ENCODE results near the gene GRIN2C. TPM values are rescaled to one million over a fixed set of nuclear protein-coding genes. Genes with fewer than 3 reads are reported as not detected.
"Not testable (repeated sequence)": the region's sequence is repeated elsewhere in the genome, so short reads cannot be mapped to it uniquely, and the experiment has no call there.

GRIN2C gene
- 0.05 and 0.19 TPM in 2 replicates for total RNA-seq

DNA sequence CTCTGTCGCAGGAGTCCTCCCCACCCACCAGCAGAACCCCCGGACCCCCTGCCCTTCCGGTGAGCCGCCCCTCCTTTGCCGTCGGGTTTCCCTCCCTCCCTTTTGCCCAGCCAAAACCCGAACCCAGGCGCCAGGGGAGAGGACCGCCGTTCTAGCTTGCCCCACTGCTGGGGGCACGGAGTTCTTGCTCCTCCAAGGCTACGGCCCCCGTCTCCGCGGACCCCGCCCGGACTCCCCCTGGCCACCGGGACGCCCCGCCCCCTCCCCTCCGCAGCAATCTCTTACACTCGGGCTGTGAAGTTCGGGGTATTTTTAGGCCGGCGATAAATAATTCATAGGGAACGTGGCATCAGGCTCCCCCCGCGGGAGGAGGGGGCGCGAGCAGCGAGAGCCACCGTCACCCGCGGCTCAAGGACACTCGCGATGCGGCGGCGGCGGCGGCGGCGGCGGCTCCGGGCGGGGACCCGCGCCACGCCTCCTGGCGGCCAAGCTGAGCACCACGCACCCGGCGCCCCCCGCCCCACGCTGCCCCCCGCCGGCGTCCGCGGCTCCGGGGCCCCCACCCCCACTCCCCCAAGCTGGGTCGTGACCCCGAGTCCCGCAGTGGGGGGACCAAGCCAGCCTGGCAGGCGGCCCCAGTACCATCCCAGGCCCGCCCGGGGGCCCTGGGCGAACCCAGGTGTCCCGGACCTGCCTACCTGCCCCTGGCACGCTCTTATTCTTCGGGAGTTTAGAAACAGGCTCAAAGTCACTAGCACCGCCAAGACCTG is at the start of gene GRIN2C:
TSS of gene GRIN2C (minus strand) at position 427 of the 770 bp plus-strand sequence. CDS start 4,793 bp downstream, outside the sequence.
- Mint-ChIP-seq H3K27ac (peak within 1 kb of the TSS; percentile 24), H3K4me3 (peak within 1 kb of the TSS; percentile 56), H3K4me1 (peaks cover 3% of the 10 kb centered on the region), H3K9me3 (no peaks in the 10 kb centered on the region), H3K27me3 (peaks cover 58% of the 10 kb centered on the region), H3K36me3 (ENCODE audit: low read depth) (peaks cover 9% of the 10 kb centered on the region)
- DNase-seq, result peak; percentile 83
- intact Hi-C loops (cut with micrococcal nuclease), result no loop called here

DNA sequence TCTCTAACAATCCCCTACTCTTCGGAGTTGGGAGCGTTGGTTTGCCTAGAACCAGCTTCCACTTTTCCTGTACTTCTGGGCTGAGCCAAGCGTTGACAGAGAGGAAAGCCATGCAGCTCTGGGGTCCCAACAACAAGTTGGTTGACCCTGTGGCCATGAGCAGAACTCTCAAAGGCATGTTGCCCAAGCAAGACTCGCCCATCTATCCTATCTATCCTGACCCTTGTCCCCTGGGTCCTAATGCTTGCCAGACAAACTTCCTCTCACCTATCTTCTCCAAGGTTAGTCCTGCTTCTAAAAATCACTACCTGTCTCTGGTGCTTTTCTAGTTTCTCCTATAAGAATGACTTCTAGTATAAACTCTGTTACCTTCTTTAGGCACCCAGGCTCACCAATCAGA is 49.4 kb upstream of the GRIN2C start:
- H3K27ac Mint-ChIP-seq; DNase-seq; H3K9me3 Mint-ChIP-seq; H3K36me3 Mint-ChIP-seq (ENCODE audit: low read depth); H3K4me1 Mint-ChIP-seq; H3K4me3 Mint-ChIP-seq; intact Hi-C loops (cut with micrococcal nuclease): not testable (repeated sequence)
- peaks cover 13% of the 10 kb centered on the region for H3K27me3 Mint-ChIP-seq

DNA sequence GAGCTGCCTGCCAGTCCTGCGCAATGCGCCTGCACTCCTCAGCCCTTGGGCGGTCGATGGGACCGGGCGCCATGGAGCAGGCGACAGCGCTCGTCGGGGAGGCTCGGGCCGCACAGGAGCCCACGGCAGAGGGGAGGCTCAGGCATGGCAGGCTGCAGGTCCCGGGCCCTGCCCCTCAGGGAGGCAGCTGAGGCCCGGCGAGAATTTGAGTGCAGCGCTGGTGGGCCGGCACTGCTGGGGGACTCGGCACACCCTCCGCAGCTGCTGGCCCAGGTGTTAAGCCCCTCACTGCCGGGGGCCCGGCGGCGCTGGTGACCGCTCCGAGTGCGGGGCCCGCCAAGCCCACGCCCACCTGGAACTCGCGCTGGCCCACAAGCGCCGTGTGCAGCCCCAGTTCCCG is 47.3 kb upstream of the GRIN2C start:
- Mint-ChIP-seq H3K27ac (no peak overlapping the region), H3K4me1 (no peaks in the 10 kb centered on the region), H3K4me3 (no peak overlapping the region), H3K27me3 (peaks cover 9% of the 10 kb centered on the region), H3K9me3 (no peaks in the 10 kb centered on the region), H3K36me3 (ENCODE audit: low read depth) (no peaks in the 10 kb centered on the region)
- intact Hi-C loops (cut with micrococcal nuclease), result no loop called here
- DNase-seq, result no peak

DNA sequence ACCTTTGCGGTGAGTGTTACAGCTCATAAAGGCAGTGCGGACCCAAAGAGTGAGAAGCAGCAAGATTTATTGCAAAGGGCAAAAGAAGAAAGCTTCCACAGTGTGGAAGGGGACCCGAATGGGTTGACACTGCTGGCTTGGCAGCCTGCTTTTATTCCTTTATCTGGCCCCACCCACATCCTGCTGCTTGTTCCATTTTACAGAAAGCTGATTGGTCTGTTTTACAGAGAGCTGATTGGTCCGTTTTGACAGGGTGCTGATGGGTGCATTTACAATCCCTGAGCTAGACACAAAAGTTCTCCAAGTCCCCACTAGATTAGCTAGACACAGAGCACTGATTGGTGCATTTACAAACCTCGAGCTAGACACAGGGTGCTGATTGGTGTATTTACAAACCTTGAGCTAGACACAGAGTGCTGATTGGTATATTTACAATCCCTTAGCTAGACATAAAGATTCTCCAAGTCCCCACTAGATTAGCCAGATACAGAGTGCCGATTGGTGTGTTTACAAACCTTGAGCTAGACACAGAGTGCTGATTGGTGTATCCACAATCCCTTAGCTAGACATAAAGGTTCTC is 46.6 kb upstream of the GRIN2C start:
- H3K27me3 Mint-ChIP-seq; H3K4me1 Mint-ChIP-seq; H3K36me3 Mint-ChIP-seq (ENCODE audit: low read depth); H3K4me3 Mint-ChIP-seq; H3K9me3 Mint-ChIP-seq; H3K27ac Mint-ChIP-seq; intact Hi-C loops (cut with micrococcal nuclease): not testable (repeated sequence)
- peak; percentile 66 for DNase-seq

DNA sequence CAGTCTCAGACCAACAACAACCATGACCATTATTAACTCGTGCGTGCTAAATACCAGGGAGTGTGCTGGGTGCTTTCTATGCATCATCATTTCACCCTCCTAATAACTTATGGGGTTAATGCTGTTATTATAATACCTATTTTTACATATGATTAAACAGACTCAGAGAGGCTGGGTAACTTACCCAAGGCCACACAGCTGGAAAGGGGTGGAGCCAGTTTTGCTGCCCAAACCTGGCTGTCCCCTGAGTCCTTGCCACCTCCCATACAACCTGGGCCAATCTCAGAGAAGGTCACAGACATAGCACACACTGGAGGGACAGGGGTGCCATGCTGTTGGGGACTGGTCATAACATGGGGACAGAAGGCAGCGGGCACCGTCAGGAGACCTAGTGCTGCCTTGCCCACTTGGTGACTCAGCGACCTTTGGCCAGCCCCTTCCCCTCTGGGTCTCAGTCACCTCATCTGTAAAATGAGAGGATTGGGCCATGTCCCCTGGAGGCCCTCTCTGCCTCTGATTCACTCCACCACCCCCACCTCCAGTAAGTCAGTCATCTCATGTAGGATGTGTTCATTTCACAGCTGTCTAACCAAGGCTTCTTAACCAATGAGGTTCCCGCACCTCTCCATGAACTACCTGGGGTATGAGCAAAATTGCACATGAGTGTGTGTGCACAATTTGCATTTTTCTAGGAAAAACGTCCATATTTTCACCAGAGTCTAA is 45.2 kb upstream of the GRIN2C start:
- no peaks in the 10 kb centered on the region for H3K9me3 Mint-ChIP-seq
- H3K4me1 Mint-ChIP-seq, result no peaks in the 10 kb centered on the region
- H3K27me3 Mint-ChIP-seq, result peaks cover 11% of the 10 kb centered on the region
- no peak overlapping the region for H3K4me3 Mint-ChIP-seq
- intact Hi-C loops (cut with micrococcal nuclease), result no loop called here
- no peaks in the 10 kb centered on the region for H3K36me3 Mint-ChIP-seq (ENCODE audit: low read depth)
- H3K27ac Mint-ChIP-seq, result no peak overlapping the region
- DNase-seq, result no peak

DNA sequence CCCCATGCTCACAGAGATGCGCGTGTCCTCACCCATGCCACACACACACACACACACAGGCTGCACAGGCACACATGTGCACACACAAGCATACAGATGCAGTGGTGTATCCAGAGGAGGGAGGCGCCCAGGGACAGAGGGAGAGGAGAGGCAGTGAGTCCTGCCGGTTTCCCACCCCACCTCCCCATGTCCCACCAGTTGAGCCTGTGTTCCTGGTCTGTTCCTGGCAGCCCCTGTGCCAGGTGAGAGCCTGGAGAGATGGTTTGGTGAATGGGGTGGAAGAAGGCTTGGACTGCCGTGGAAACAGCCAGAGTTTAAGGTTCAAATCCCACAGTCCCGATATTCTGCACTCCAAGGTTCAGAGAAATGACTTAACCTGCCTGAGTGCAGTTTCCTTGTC is 44.0 kb upstream of the GRIN2C start:
- no peaks in the 10 kb centered on the region for H3K9me3 Mint-ChIP-seq
- no peaks in the 10 kb centered on the region for H3K4me1 Mint-ChIP-seq
- no peak overlapping the region for H3K4me3 Mint-ChIP-seq
- H3K36me3 Mint-ChIP-seq (ENCODE audit: low read depth), result no peaks in the 10 kb centered on the region
- H3K27ac Mint-ChIP-seq, result no peak overlapping the region
- no peak for DNase-seq
- intact Hi-C loops (cut with micrococcal nuclease), result no loop called here
- peaks cover 11% of the 10 kb centered on the region for H3K27me3 Mint-ChIP-seq

DNA sequence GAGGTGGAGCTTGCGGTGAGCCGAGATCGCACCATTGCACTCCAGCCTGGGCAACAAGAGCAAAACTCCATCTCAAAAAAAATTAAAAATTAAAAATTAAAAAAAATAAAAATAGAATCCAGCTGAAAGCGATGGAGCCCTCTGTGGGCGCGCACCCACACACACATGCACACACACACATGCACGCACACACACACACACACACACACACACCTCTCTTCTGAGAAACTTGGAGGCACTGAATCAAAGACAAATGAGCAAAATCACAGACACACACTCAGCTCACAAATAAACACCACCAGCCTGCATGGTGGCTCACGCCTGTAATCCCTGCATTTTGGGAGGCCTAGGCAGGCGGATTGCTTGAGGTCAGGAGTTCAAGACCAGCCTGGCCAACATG is 43.3 kb upstream of the GRIN2C start:
- H3K4me1 Mint-ChIP-seq, result no peaks in the 10 kb centered on the region
- peaks cover 7% of the 10 kb centered on the region for H3K27me3 Mint-ChIP-seq
- intact Hi-C loops (cut with micrococcal nuclease), result no loop called here
- H3K9me3 Mint-ChIP-seq, result no peaks in the 10 kb centered on the region
- H3K27ac Mint-ChIP-seq, result no peak overlapping the region
- H3K36me3 Mint-ChIP-seq (ENCODE audit: low read depth), result no peaks in the 10 kb centered on the region
- no peak overlapping the region for H3K4me3 Mint-ChIP-seq
- DNase-seq, result no peak

DNA sequence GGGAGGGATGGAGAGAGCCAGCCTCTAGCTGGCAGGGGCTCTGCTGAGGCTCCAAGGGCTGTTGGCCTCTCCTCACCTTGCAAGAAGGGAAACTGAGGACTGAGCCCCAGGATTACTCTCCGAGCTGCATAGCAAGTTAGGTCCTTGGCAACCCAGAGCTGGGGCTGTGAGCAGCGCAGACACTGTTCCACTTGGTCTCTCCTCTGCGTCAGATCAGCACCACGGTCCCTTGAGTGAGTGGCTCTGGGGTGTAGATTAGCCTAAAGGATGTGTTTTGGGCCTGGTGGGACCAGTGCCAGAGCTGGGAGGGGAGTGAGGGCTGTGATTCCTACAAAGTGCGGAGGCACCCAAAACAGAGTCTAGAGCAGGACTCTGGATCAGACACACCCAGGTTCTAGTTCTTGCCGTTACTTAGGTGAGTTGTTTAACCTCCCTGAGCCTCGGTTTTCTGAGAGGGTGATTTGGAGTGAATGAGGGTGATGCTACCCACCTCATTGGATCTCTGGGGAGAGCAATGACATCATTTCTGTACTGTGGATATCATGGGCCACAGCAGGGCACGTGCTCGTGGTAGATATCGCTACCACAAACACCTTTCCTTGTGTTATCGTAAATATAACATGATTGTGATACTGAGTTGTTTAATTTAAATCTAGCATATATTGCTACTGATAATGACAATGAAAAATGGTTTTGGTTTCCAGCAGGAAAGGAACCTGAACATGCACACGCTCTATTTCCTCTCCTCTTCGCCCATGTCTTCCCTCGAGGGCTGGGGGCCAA is 41.9 kb upstream of the GRIN2C start:
- Mint-ChIP-seq H3K27ac (no peak overlapping the region), H3K4me3 (no peak overlapping the region), H3K4me1 (no peaks in the 10 kb centered on the region), H3K27me3 (peaks cover 13% of the 10 kb centered on the region), H3K9me3 (no peaks in the 10 kb centered on the region), H3K36me3 (ENCODE audit: low read depth) (no peaks in the 10 kb centered on the region)
- intact Hi-C loops (cut with micrococcal nuclease), result no loop called here
- DNase-seq, result no peak

DNA sequence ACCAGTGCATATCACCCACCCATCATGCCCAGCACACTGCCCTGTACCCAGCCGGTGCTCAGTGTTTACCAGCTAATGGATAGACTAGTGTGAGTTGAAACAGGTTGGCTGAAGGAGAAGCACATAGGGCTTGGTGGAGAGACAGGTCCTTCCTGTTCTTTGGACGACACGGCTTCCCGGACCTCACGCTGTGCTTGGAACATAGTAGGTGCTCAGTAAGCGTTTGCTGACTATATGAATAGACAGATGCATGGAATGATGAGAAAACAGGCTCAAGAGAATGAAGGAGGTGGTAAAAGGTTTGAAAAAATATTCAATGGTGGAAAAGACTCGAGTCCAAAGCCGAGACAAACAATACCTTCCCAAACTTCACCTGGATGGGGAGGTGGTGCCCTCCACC is 40.5 kb upstream of the GRIN2C start:
- no peak for DNase-seq
- Mint-ChIP-seq H3K36me3 (ENCODE audit: low read depth) (no peaks in the 10 kb centered on the region), H3K27ac (no peak overlapping the region), H3K27me3 (peaks cover 24% of the 10 kb centered on the region), H3K9me3 (no peaks in the 10 kb centered on the region), H3K4me3 (no peak overlapping the region), H3K4me1 (no peaks in the 10 kb centered on the region)
- intact Hi-C loops (cut with micrococcal nuclease), result no loop called here

DNA sequence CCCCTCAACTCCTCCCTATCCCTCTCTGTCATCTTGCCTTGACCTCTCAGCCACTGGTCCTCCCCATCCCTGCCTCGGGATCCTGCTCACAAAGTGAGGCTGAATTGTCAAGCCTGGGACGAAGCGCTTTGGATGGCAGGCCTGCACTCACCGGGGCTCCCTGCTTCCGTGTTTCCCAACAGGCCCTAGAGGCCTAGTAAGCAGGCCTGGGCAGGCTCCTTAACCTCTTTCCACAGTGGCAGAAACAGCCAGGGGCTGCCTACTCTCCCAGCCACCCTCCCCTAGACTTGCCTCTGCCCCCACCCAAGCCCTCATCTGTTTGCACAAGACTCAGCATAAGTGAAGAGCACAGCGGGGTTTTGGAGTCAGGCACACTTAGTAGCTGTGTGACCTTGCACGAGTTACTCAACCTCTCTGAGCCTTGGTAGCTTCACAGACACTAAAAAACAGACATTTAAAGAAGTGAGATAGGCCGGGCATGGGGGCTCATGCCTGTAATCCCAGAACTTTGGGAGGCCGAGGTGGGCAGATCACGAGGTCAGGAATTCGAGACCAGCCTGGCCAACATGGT is 38.8 kb upstream of the GRIN2C start:
- no peaks in the 10 kb centered on the region for H3K9me3 Mint-ChIP-seq

DNA sequence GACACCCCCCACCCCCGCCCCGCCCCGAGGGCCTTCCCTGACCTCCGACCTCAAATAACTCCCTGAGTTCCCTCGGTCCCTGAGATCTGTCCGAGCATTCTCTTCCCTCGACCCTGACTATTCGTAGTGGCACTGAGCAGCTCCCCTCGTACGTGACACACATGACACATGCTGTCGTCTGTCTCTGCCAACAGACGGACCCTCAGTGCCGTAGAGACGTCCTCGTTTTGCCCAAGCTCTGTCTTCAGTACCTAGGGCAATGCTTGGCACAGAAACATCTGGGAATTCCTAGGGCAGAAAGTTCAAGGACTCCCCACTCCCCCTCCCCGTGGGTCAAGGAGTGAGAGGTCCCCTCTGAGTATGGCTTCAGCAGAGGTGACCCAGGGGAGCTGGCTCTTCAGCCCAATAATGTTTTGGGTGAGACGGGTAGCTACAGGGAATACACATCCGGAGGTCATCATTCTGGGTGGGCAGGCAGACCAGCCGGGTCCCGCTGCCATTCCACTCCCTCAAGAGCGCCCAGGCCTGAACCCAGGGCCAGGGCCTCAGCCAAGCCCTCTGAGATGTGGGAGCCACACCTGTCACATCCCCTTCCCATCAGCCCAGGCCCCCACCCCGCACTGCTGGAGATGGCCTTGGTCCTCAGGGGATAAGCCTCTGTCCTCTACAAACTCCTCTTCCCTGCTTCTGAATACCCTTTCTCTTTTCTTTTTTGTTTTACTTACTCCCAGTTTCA is 34.4 kb upstream of the GRIN2C start:
- H3K27ac Mint-ChIP-seq, result no peak overlapping the region
- no peaks in the 10 kb centered on the region for H3K9me3 Mint-ChIP-seq
- H3K4me1 Mint-ChIP-seq, result peaks cover 2% of the 10 kb centered on the region
- intact Hi-C loops (cut with micrococcal nuclease), result no loop called here
- peak overlapping the region; percentile 68 for H3K4me3 Mint-ChIP-seq
- H3K27me3 Mint-ChIP-seq, result peaks cover 46% of the 10 kb centered on the region
- no peak for DNase-seq
- H3K36me3 Mint-ChIP-seq (ENCODE audit: low read depth), result no peaks in the 10 kb centered on the region

More for the DNA sequence above, 38.8 kb upstream of the GRIN2C start:
- H3K4me3 Mint-ChIP-seq, result no peak overlapping the region
- H3K36me3 Mint-ChIP-seq (ENCODE audit: low read depth), result no peaks in the 10 kb centered on the region
- peaks cover 37% of the 10 kb centered on the region for H3K27me3 Mint-ChIP-seq
- H3K27ac Mint-ChIP-seq, result no peak overlapping the region
- H3K4me1 Mint-ChIP-seq, result peaks cover 2% of the 10 kb centered on the region
- DNase-seq, result no peak
- intact Hi-C loops (cut with micrococcal nuclease), result no loop called here

DNA sequence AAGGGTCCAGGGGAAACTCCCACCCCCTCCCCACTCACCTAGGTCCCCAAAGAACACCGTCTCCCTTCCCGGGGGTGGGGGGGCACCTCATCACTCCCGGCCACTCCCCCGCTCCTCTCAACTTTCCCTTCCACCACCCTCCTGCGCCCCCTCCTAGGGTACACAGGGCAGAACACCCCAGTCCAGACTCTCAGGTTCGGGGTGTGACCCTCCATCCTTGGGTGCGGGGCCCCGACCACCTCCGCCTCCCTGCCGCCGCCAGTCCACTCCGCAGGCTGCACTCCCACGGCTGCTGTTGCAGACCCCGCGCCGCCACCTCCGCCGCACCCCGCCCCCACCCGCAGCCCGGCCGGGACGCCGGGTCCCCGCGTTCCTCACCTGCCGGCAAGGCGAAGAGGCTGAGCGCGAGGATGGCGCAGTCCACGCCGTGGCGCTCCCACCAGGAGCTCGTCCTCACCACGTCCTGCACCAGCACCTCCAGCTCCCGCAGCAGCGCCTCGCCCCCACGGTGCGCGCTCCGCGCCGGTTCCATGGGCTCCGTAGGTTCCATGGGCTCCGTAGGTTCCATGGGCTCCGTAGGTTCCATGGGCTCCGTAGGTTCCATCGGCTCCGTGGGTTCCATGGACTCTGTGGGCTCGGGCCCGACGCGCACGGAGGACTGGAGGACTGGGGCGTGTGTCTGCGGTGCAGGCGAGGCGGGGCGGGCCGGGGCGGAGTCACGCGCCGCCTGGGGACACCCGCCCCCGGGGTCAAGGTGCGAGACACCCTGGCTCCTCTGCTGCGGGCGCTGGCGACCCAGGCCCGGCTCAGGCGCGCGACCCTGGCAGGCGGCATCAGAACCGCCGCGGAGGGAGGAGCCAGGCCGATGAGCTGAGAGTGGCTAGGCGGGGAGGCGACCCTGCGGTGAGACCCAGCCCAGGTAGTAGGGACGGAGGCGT is 33.6 kb upstream of the GRIN2C start, which contains the start of gene FADS6:
TSS of gene FADS6 (minus strand) at position 660 of the 938 bp plus-strand sequence. CDS start at position 622, 38 bp downstream.
- Mint-ChIP-seq H3K4me1 (peaks cover 2% of the 10 kb centered on the region), H3K27ac (no peak within 1 kb of the TSS), H3K36me3 (ENCODE audit: low read depth) (no peaks in the 10 kb centered on the region), H3K27me3 (peaks cover 47% of the 10 kb centered on the region), H3K4me3 (peak within 1 kb of the TSS; percentile 68), H3K9me3 (no peaks in the 10 kb centered on the region)
- intact Hi-C loops (cut with micrococcal nuclease), result no loop called here
- DNase-seq, result peak; percentile 70

Measured in activated CD4-positive, alpha-beta T cell treated with anti-CD3 and anti-CD28 coated beads, Interleukin-2, amount 10 ng/mL, durations not matched to agents 24 days and 14 days (primary cell).